Stimulated activated CD8-positive, alpha-beta memory T cell treated with anti-CD3 and anti-CD28 coated beads, Interleukin-4, amount 100 ng/mL, for 24 hours (primary cell): ENCODE results near the gene ERFE.

Source experiments
- DNase-seq: peaks from one replicate; pipeline ENCODE4 v3.0.0-alpha.2; 2020; ENCODE audit warnings: low read depth

ERFE gene

DNA sequence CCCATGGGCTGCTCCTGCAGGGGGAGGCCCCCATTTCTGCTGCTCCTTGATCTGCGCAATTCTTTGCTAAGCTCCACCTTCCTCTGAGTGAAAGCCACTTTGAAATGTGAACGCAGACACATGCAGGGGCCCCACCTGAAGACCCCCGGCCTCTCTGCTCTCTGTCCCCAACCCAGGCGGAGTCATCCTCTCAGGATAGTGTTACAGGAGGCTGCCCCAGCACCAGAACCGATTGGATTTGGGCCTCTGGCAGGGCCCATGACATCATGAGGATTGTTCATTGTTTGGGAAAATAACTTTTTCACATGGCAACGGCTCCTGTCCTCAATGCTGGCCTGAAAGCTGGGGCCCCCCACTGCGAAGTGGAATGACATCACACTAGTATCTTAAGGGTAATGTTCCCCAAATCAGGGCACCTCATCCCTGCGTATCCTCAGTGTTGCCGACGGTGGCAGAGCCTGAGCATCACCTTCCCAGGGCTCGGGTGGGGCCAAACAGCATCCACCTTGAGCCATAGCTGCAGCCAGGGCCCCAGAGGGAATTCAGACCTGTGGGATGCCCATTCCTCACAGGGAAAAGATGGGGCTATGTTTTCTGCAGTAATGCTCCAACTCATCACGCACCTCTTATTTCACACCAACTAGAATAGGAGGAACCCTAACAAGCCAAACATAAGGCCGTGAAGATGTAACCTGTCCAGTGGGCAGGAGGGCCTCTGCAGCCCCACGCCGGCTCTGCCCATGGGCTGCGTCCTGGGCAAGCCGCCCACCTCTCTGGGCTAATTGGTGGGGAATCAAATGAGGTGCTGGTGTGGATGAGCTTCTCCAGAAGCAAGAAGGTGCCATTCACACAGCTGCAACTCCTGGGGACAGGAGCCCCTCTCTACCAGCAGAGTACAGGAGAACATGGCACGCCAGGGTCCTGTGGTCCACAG is 2.7 kb upstream of the ERFE start:
- no peak for DNase-seq

- no peak for DNase-seq
These were observed 1.2 kb upstream of the ERFE start for GRCh38 chr2:238157506-238158017.

DNA sequence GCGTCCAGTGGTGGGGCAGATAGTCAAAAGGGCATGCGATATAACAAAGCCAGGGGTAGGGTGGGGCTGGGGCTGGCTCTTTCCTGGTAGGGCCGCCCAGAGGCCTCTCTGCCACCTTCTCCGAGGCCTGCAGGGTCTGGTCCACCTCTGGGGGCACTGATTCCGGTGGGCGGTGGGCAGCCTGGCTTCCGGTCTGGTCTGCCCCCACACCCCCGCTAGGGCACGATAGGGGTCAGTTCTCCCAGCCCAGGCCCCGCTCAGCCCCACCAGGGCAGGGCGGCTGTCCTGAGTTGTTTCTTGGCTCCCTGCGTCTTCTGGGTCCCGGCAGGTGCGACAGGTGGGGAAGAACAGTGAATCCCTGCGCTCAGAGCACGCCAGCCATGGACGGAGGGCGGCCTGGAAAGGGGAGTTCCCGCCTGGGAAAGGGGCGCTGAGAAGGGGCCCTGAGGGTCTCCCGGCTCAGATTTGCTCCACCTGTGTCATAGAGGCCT is 707 bp upstream of the ERFE start:
- DNase-seq, result no peak

GRCh38 chr2:238159071-238159539 is 335 bp downstream of the ERFE start:
- peak; percentile 9 for DNase-seq

DNA sequence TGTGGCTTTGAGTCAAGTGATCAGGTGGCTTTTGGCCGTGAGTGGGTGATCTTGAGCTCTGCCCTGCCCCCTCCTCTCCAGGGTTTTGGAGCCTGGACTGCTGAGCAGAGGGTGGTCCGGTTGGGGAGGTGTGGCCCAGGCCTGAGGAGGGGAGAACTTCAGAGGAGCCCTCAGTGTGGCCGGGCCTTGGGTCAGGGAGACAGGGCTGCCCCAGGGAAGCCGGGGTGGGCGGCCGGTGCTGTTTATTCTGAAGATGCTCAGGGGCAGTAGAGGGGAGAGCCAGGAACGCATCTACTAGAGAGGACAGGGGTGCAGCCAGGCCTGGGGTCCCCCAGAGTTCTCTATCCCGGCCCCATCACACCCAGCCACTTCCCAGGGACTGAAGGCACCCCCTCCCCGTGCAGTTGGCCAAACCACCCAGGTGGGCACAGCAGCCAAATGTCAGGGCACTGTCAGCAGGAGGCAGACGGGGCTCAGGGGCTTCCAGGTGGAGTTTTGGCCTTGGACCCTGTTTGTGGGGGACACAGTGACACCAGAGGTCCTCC is 963 bp downstream of the ERFE start:
- no peak for DNase-seq

GRCh38 chr2:238160206-238161129 is 1.7 kb downstream of the ERFE start:
- DNase-seq, result no peak

GRCh38 chr2:238161291-238162051 is 2.7 kb downstream of the ERFE start:
- DNase-seq, result no peak

- DNase-seq, result no peak
These were observed 3.6 kb downstream of the ERFE start for GRCh38 chr2:238162251-238162845.

DNA sequence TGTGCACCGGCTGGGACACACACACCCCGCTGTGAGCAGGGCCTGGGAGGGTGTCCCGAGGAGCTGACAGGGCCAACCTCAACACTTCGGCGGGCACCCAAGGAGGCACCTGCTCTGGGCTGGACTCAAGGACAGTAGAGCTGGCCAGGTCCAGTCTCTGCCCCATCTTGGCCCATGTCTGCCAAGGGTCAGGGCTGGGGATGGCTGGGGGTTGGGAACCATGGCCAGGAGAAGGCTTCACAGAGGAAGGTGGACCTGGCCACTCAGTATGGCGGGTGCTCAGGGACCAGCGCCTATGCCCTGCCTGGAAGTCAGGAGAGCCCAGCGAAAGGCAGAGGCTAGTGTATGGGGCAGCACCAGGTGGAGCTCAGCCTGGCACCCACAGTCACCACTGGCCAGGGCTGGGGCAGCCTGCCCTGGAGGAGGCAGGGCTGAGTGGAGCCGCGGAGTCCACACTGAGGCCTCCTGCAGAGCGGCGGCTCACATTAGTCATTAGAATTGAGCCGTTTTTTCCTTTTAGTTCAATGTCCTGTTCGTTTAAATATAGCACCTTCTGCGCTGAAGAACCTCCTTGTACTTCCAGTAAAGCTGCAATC is 4.2 kb downstream of the ERFE start:
- DNase-seq, result no peak

- DNase-seq, result no peak
These were observed 4.9 kb downstream of the ERFE start for GRCh38 chr2:238163481-238164198.

- no peak for DNase-seq
These were observed 6.1 kb downstream of the ERFE start for GRCh38 chr2:238164906-238165287.

GRCh38 chr2:238165288-238165921 is 6.6 kb downstream of the ERFE start:
- no peak for DNase-seq

DNA sequence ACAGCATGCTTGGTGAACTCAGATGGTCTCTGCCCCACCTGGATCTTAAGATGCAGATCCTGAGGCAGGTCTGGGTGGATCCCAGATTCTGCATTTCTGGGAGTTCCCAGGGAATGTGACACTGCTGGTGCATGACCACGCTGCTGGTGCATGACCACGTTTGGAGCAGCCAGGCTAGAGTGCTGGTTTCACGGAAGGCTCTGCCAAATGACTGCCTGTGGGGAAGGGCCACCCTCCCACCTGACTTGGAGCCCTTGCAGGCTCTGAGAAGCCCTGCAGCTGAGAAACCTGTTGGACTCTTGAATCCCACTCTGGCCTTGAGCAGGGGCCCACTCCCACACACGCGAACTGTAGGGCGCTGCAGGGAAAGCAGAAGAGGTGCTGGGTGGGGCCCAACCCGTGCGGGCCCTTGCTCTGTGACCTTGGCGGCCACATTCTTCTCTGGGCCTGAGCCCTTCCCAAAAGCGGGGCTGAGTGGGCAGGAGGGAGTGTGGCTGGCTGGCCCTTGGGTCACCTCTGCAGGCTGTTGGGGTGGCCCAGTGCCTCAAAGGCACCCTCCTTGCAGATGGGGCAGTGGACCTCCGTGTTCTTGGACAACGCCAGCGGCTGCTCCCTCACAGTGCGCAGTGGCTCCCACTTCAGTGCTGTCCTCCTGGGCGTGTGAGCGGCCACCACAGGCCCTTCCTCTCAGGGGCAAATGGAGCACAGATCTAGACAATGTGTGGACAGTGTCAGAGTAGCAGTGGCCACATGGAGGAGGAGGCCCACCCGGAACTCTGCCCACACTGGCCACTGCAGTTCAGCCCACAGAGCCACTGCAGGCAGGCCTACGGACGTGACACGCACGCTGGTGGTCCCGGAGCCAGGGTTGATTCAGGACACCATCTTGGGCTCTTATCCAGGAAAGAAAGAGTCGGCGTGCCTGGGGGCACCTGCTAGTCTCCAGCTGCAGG is 7.9 kb downstream of the ERFE start:
- no peak for DNase-seq

DNA sequence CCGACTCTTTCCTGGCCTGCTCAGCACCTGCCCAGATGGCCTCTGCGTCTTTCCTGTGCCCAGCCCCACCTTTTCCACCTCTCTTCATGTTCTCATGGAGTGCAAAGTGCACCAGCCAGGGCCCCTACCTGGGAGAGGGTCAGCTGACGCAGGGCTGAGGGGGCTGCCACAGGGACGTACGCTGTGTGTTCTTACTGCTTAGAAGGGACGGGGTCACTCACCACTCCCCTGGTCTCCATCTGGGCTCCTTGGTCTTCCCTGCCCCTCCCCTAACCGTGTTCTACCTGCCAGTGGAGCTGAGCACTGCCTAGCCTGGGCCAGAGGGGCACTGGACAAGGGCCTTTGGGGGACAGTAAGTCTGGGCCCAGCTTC is 8.6 kb downstream of the ERFE start:
- no peak for DNase-seq

- no peak for DNase-seq
These were observed 9.0 kb downstream of the ERFE start for GRCh38 chr2:238167761-238168160.

DNA sequence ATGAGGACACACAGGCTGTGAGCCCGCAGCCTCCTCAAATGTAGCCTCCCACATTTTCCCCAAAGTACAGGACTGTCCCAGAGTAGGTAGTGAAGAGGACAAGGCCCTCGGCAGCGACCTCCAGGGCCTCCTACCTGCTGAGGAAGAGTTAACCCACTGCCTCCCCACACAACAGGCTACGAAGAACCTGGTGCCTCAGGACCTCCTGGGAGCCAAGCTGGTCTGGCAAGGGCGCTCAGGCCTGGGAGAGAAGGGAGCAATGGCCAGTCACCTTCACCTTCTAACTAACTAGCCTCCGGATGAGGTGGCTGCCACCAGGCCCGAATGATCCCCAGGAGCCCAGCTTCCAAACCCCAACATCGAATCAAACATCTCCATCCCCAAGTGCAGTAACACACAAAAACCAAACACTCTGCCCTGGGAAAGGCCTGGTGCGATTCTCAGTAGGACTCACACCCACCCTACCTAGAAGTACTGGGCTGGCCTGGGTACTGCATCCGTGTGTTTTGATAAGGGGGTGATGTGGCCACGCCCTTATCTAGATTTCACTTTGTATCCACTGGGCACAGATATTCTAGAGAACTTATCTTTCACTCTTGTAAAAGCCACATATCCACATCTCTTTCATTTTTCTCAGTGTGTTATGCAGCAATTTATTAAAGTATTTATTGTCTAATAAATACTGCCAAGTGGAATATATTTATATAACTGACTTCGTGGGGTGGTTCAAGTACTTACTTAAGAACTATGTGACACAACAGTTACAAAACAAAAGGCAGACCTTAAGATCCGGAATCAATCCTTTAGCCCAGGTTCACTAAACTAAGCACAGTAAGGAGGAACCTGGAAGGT is 9.7 kb downstream of the ERFE start:
- no peak for DNase-seq

- no peak for DNase-seq
These were observed 10.4 kb downstream of the ERFE start for GRCh38 chr2:238169048-238169707.
